ENCODE measurements around the gene IL1RN. TPM values are rescaled to one million over a fixed set of nuclear protein-coding genes. Genes with fewer than 3 reads are reported as not detected.

IL1RN gene
- total and polyA plus RNA-seq, 10 of the 15 experiments (the other 5 are each of a cell fraction or from before 2014, with no cell fraction given): 0.04 TPM; not detected in 7

GRCh38 chr2:113157897-113158753 is 30.7 kb downstream of the IL1RN start:
- RAD21 ChIA-PET (ENCODE audit: unreplicated experiment): no interaction called here
- no peak; the same call in 2 of the 3 replicates for ATAC-seq
- BruUV-seq (replicated peaks): no TSS peak
- DNase-seq (ENCODE audit: low read depth, low spot score): no peak
- H3K27me3 ChIP-seq (replicated peaks in 1 of 2; ENCODE audit: control insufficient read depth in 2 of 2, insufficient read depth in 2 of 2, low read length in 1 of 2): peaks cover 0 to 3% of the 10 kb centered on the region in 2 experiments; a peak in 1 of 4 replicates
- WGBS (ENCODE audit: insufficient coverage, insufficient replicate concordance, low lambda C conversion rate, missing lambda C conversion rate): 47% methylated on average over 10 of the region's 10 CpGs
- in situ Hi-C loops (cut with MboI) (no loop called here), intact Hi-C loops (cut with micrococcal nuclease; ENCODE audit: unreplicated experiment) (no loop called here)
- H3K79me2 ChIP-seq (ENCODE audit: control insufficient read depth, insufficient read depth, low read length): no peaks in the 10 kb centered on the region
- no peaks in the 10 kb centered on the region for H3K36me3 ChIP-seq (ENCODE audit: control insufficient read depth in 2 of 2, insufficient read depth in 2 of 2, low read length in 1 of 2)
- peak overlapping the region; percentile 62; the same call in 1 of the 2 replicates for H3K9ac ChIP-seq (ENCODE audit: control insufficient read depth, insufficient read depth, low read length)
- H3K27ac ChIP-seq (ENCODE audit: control insufficient read depth, insufficient read depth): no peak overlapping the region
- peak overlapping the region; percentile 94 for H2AFZ ChIP-seq (ENCODE audit: control insufficient read depth, low read depth, low read length)
- CTCF ChIA-PET: interaction anchor here (0.8 to 2.4 kb wide), 3 partner anchors 16 to 21 kb away, joined by 3 to 10 read pairs (median 5); partner anchors contain the start of gene PSD4
- SMC1A ChIA-PET (ENCODE audit: uncharacterized antibody, unreplicated experiment): interaction anchor here (1.1 kb wide), 1 partner anchor 9 kb away, joined by 3 read pairs; no protein-coding TSS in a partner anchor
- TF ChIP-seq ZNF217 (IDR thresholded peaks at IDR 0.05) (no peak), SUZ12 (IDR thresholded peaks at IDR 0.05; ENCODE audit: unreplicated experiment) (no peak), NFYA (IDR thresholded peaks at IDR 0.05; ENCODE audit: borderline replicate concordance, low read depth, low read length) (no peak), RBBP5 (conservative IDR thresholded peaks at IDR 0.05) (no peak), SUPT20H (IDR thresholded peaks at IDR 0.05; ENCODE audit: borderline replicate concordance, control insufficient read depth, low read depth, low read length) (no peak), CREB1 (IDR thresholded peaks at IDR 0.05; ENCODE audit: low read depth) (no peak), CREM (IDR thresholded peaks at IDR 0.05; ENCODE audit: low read depth) (no peak), HCFC1 (IDR thresholded peaks at IDR 0.05; ENCODE audit: low read length) (no peak)
- TF ChIP-seq, protein P1, sequence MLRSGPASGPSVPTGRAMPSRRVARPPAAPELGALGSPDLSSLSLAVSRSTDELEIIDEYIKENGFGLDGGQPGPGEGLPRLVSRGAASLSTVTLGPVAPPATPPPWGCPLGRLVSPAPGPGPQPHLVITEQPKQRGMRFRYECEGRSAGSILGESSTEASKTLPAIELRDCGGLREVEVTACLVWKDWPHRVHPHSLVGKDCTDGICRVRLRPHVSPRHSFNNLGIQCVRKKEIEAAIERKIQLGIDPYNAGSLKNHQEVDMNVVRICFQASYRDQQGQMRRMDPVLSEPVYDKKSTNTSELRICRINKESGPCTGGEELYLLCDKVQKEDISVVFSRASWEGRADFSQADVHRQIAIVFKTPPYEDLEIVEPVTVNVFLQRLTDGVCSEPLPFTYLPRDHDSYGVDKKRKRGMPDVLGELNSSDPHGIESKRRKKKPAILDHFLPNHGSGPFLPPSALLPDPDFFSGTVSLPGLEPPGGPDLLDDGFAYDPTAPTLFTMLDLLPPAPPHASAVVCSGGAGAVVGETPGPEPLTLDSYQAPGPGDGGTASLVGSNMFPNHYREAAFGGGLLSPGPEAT (IDR thresholded peaks at IDR 0.05; ENCODE audit: low read depth): no peak
- TF ChIP-seq, protein P2, sequence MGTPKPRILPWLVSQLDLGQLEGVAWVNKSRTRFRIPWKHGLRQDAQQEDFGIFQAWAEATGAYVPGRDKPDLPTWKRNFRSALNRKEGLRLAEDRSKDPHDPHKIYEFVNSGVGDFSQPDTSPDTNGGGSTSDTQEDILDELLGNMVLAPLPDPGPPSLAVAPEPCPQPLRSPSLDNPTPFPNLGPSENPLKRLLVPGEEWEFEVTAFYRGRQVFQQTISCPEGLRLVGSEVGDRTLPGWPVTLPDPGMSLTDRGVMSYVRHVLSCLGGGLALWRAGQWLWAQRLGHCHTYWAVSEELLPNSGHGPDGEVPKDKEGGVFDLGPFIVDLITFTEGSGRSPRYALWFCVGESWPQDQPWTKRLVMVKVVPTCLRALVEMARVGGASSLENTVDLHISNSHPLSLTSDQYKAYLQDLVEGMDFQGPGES (IDR thresholded peaks at IDR 0.05): no peak
- peaks cover 12% of the 10 kb centered on the region for H3K4me1 ChIP-seq (ENCODE audit: control insufficient read depth, insufficient read depth, low read length)
- no peaks in the 10 kb centered on the region for H4K20me1 ChIP-seq (ENCODE audit: control insufficient read depth, insufficient read depth)
- peak overlapping the region; percentile 35; the same call in 1 of the 2 replicates for H3K4me3 ChIP-seq
- no peaks in the 10 kb centered on the region for H3K9me3 ChIP-seq (replicated peaks; ENCODE audit: control insufficient read depth, insufficient read depth, low read length)
- peak overlapping the region; percentile 88 for H3K4me2 ChIP-seq (ENCODE audit: control insufficient read depth, insufficient read depth)
- no peak for FAIRE-seq
- POLR2A ChIA-PET: no interaction called here

All from GM12878 (cell line).